ENCODE data around the gene IDI1.

IDI1 gene

DNA sequence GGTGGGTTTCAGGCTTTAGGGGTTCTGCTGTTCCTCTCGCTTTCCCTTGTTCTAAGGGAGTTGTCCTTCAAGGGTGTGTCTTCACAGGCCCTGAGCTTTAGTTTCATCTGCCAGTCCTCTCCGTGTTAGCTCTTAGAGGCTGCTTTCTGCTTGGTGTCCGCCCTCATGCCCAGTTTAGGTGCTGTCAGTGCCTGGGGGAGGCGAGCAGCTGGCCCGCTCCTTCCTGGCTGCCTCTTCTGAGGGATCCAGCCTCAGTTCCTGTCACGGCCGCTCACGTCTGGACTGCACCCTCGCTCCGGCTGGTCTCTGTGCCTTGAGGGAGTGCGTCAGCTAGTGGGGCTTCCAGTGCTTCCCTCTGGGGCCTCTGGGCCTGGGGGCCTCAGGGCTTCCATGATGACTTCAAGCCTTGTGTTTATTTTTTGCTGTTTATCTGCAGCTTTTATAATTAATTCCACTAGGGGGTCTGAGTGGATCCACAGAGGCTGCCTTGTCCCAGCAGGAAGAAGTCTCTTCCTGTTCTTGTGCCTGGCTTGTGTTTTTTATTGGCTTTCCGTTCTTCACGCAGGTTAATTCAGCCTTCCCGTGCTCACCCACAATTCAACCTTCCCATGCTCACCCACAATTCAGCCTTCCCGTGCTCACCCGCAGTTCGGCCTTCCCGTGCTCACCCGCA, 40.2 kb upstream of the IDI1 start:
- H3K27ac ChIP-seq: no peak overlapping the region
- TF ChIP-seq, protein P1, sequence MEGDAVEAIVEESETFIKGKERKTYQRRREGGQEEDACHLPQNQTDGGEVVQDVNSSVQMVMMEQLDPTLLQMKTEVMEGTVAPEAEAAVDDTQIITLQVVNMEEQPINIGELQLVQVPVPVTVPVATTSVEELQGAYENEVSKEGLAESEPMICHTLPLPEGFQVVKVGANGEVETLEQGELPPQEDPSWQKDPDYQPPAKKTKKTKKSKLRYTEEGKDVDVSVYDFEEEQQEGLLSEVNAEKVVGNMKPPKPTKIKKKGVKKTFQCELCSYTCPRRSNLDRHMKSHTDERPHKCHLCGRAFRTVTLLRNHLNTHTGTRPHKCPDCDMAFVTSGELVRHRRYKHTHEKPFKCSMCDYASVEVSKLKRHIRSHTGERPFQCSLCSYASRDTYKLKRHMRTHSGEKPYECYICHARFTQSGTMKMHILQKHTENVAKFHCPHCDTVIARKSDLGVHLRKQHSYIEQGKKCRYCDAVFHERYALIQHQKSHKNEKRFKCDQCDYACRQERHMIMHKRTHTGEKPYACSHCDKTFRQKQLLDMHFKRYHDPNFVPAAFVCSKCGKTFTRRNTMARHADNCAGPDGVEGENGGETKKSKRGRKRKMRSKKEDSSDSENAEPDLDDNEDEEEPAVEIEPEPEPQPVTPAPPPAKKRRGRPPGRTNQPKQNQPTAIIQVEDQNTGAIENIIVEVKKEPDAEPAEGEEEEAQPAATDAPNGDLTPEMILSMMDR (conservative IDR thresholded peaks at IDR 0.05): no peak

DNA sequence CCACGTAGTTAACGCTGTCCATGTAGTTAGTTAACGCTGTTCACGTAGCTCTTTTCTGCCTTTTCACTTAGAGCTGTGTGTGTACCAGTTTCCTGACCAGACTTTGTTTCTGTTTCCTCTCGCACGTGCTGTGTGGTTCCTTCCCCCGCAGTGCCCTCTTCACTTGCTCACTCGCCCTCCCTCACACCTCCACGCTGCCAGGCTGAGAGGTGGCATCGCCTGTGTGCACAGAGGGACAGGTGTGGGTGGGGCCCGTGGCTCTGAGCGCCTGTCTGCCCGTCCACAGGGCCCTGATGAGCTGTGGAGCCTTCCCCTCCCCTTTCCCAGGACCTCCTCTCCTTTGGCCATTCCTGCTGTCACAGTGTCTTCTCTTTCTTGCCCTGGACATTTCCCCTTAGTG, 37.9 kb upstream of the IDI1 start:
- TF ChIP-seq, protein P1 (conservative IDR thresholded peaks at IDR 0.05): no peak
- no peak overlapping the region for H3K27ac ChIP-seq

DNA sequence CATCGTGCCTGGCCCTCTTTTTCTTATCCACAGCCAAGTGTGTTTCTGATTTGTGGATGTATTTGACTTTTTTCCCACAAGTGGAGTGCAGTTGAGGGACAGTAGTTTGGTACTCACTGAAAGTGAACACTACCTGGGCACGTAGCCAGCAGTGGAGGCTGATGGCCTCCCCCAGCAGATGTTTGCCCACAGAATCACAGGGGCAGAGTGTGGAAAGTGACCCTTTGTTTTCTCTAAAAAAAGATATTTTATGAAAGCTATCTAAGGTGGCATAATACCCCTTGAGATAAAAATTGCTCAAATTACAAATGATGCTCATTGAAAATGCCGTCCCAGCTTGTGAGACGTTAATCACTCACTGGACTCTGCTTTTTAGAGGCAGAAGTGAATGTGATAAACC, 36.3 kb upstream of the IDI1 start:
- no peak overlapping the region for H3K27ac ChIP-seq
- TF ChIP-seq, protein P1 (conservative IDR thresholded peaks at IDR 0.05): no peak

DNA sequence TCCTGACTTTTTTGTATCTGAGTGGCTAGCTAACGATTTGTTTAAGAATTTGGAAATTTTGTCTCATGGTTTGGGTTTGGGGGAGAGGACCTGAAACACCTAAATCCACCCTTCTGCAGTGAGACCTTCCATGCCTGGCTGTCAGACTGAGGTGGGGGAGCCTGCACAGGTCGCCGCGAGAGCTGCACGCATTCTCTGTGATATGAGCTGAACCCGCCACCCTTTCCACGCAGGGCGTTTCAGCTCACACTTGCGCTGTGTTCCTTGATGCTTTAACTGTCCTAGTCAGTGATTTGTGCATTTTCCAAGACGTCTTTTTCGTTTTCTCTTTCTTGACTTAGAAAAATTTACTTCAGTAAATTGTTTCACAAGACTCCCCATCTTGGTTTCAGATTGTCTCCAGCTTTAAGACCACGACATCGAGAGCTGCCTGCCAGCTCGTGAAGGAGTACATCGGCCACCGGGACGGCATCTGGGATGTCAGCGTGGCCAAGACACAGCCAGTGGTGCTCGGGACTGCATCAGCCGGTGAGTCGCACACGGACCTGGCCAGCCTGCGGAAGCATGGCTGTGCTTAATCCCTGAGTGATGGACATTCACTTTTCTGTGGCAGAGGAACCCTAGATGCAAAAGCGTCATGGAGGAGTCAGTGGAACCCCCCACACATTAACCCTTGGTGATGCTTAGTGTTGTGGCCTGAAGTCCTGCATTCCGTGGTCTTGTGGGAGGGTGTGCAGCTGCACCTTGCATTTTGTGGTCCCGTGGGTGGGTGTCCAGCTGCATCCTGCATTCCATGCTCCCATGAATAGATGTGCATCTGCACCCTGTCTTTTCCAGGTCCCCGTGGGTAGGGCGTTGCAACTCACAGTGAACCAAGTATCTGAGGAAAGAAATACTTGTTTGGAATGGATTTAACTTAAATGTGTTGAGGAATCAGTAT, 35.4 kb upstream of the IDI1 start:
- no peak overlapping the region for H3K27ac ChIP-seq
- TF ChIP-seq, protein P1 (conservative IDR thresholded peaks at IDR 0.05): no peak

DNA sequence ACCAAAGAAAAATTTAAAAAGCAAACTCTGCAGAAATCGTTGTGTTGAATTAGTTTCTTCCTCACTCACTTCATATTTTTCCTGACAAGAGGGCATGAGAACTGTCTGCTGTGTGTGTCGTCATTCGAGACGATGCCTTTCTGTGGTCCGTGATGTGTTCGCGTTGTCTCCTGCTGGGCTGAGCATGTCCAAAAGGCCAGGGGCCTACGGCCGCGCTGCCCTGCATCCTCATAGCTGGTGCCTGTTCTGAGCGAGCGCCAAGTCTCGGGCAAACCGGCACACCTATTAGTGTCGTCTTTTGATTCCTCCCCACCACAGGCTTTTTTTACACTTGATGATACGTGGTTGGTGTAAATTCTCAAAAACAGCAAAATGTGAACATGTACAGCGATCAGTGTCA, 34.7 kb upstream of the IDI1 start:
- TF ChIP-seq, protein P1 (conservative IDR thresholded peaks at IDR 0.05): no peak
- no peak overlapping the region for H3K27ac ChIP-seq

DNA sequence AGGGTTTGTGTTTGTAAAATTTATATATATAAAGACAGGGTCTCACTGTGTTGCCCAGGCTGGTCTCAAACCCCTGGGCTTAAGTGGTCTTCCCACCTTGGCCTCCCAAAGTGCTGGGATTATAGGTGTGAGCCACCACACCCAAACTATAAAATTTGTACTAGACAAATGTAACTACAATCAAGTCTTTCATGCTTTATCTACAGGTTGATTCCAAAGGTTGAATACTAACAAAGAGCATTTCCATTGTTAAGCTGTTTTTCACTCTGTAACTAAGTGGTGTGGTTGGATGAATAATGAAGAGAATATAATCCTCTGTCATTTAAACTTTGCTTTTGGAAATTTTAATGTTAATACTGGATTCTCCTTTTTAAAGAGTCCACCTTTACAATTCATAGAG, 29.7 kb upstream of the IDI1 start:
- H3K27ac ChIP-seq: no peak overlapping the region
- TF ChIP-seq, protein P1 (conservative IDR thresholded peaks at IDR 0.05): no peak

DNA sequence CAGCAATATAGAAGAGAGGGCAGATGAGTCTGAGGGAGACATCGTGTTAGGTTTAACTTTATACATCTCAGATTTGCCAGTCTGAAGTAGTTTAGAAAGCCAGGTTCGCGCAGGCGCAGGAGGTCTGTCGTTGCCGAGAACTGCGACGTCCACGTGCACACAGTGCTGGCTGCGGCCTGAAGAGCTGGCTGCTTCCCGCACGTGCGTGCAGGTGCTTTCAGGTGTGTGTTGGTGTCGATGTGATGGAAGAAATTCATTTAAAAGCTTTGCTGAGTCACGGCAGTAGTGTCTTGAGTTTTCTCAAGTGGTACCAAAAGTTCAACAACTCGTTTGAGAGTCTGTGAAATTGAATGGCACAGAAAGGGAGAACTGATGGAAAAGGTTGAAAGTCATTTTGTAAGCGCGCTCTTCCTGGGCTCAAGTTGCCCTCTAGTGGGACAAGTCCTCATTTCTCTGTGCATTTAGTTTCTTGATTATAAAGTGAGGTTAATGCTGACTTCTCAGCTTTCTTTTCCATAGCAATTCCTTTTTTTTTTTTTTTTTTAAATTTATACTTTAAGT, 25.9 kb upstream of the IDI1 start:
- H3K27ac ChIP-seq: no peak overlapping the region
- TF ChIP-seq, protein P1 (conservative IDR thresholded peaks at IDR 0.05): peak; percentile 60

Data from VCaP (cell line).